ENCODE data around the gene BICC1.

Gene BICC1

GRCh38 chr10:58821752-58822056 is 309.0 kb downstream of the BICC1 start:
- no peak for DNase-seq (ENCODE audit: low read depth, low spot score)

GRCh38 chr10:58823983-58824382 is 311.3 kb downstream of the BICC1 start:
- no peak for DNase-seq (ENCODE audit: low read depth, low spot score)

- no peak for DNase-seq (ENCODE audit: low read depth, low spot score)
Observed at GRCh38 chr10:58824396-58824795, 311.7 kb downstream of the BICC1 start.

GRCh38 chr10:58826694-58827093 is 314.0 kb downstream of the BICC1 start:
- DNase-seq (ENCODE audit: low read depth, low spot score) = no peak

GRCh38 chr10:58827381-58827780 is 314.7 kb downstream of the BICC1 start:
- DNase-seq (ENCODE audit: low read depth, low spot score) = no peak

GRCh38 chr10:58829839-58830238 is 317.2 kb downstream of the BICC1 start:
- no peak for DNase-seq (ENCODE audit: low read depth, low spot score)

GRCh38 chr10:58830697-58831096 is 318.0 kb downstream of the BICC1 start:
- DNase-seq (ENCODE audit: low read depth, low spot score) = no peak

GRCh38 chr10:58833771-58834561 is 321.3 kb downstream of the BICC1 start:
- no peak for DNase-seq (ENCODE audit: low read depth, low spot score)

- DNase-seq (ENCODE audit: low read depth, low spot score) = no peak
Observed at GRCh38 chr10:58836176-58836700, 323.6 kb downstream of the BICC1 start.

GRCh38 chr10:58836991-58837575 is 324.4 kb downstream of the BICC1 start:
- DNase-seq (ENCODE audit: low read depth, low spot score) = no peak

GRCh38 chr10:58837826-58838225 is 325.2 kb downstream of the BICC1 start:
- DNase-seq (ENCODE audit: low read depth, low spot score) = no peak

- DNase-seq (ENCODE audit: low read depth, low spot score) = no peak
Observed at GRCh38 chr10:58838561-58839208, 326.0 kb downstream of the BICC1 start.

- DNase-seq (ENCODE audit: low read depth, low spot score) = no peak
Observed at GRCh38 chr10:58839771-58840170, 327.1 kb downstream of the BICC1 start.

- no peak for DNase-seq (ENCODE audit: low read depth, low spot score)
Observed at GRCh38 chr10:58840840-58841435, 328.3 kb downstream of the BICC1 start.

- no peak for DNase-seq (ENCODE audit: low read depth, low spot score)
Observed at GRCh38 chr10:58842860-58843376, 330.2 kb downstream of the BICC1 start.

- DNase-seq (ENCODE audit: low read depth, low spot score) = no peak
Observed at GRCh38 chr10:58843760-58844159, 331.1 kb downstream of the BICC1 start.

GRCh38 chr10:58844680-58845079 is 332.0 kb downstream of the BICC1 start:
- no peak for DNase-seq (ENCODE audit: low read depth, low spot score)

GRCh38 chr10:58846856-58847255 is 334.2 kb downstream of the BICC1 start:
- DNase-seq (ENCODE audit: low read depth, low spot score) = no peak

GRCh38 chr10:58851606-58852005 is 338.9 kb downstream of the BICC1 start:
- no peak for DNase-seq (ENCODE audit: low read depth, low spot score)

GRCh38 chr10:58853668-58854067 is 341.0 kb downstream of the BICC1 start:
- DNase-seq (ENCODE audit: low read depth, low spot score) = no peak

GRCh38 chr10:58854811-58855210 is 342.1 kb downstream of the BICC1 start:
- no peak for DNase-seq (ENCODE audit: low read depth, low spot score)
